Suppressor macrophage treated with lipopolysaccharide for 1 hour (primary cell): ENCODE data around the gene MMP14.
"Not testable (repeated sequence)": the region's sequence is repeated elsewhere in the genome, so short reads cannot be mapped to it uniquely, and the experiment has no call there.

ENCODE experiments used
- DNase-seq, 3 donors: peaks; one replicate each; pipeline ENCODE4 v3.0.0-alpha.2; 2020 to 2022

MMP14 gene

GRCh38 chr14:22814941-22815713 lies 21.3 kb upstream of the MMP14 start, which contains the start of gene SLC7A7:
Gene SLC7A7, minus strand, starts transcription at chr14:22815435. Its CDS starts 2,037 bp downstream, at chr14:22813398.
- DNase-seq, result peak in 2 of 3 donors; percentile 27 to 41

- DNase-seq, result peak in 2 of 3 donors; percentile 50 to 65
Measured at GRCh38 chr14:22819151-22819988, 17.0 kb upstream of the MMP14 start.

- no peak for DNase-seq
Measured at GRCh38 chr14:22820731-22821130, 15.7 kb upstream of the MMP14 start.

- no peak for DNase-seq
Measured at GRCh38 chr14:22821193-22822015, 15.0 kb upstream of the MMP14 start.

- no peak for DNase-seq
Measured at GRCh38 chr14:22822016-22822570, 14.3 kb upstream of the MMP14 start.

- peak; percentile 84 to 89 (median 84) for DNase-seq
Measured at GRCh38 chr14:22822571-22823098, 13.8 kb upstream of the MMP14 start.

- no peak for DNase-seq
Measured at GRCh38 chr14:22824711-22825359, 11.6 kb upstream of the MMP14 start.

GRCh38 chr14:22829076-22829660 lies 7.2 kb upstream of the MMP14 start:
- not testable (repeated sequence) for DNase-seq

GRCh38 chr14:22829661-22830442 lies 6.5 kb upstream of the MMP14 start, which contains the start of gene MRPL52:
Gene MRPL52, plus strand, starts transcription at chr14:22829887. Its CDS starts 26 bp downstream, at chr14:22829913.
- DNase-seq, result peak; percentile 94 to 95 (median 95)

GRCh38 chr14:22830443-22831010 lies 5.9 kb upstream of the MMP14 start:
- DNase-seq, result no peak

GRCh38 chr14:22835505-22835904 lies 880 bp upstream of the MMP14 start:
- DNase-seq, result no peak

- DNase-seq, result peak; percentile 67 to 82 (median 73)
Measured at GRCh38 chr14:22837114-22837749, 847 bp downstream of the MMP14 start.

- DNase-seq, result peak in 1 of 3 donors; percentile 42
Measured at GRCh38 chr14:22837750-22838538, 1.6 kb downstream of the MMP14 start.

GRCh38 chr14:22838631-22839041 lies 2.3 kb downstream of the MMP14 start:
- DNase-seq, result peak in 1 of 3 donors; percentile 49

GRCh38 chr14:22839159-22839779 lies 2.9 kb downstream of the MMP14 start:
- peak in 1 of 3 donors; percentile 35 for DNase-seq

- no peak for DNase-seq
Measured at GRCh38 chr14:22841311-22841710, 4.9 kb downstream of the MMP14 start.

- DNase-seq, result no peak
Measured at GRCh38 chr14:22841769-22842168, 5.4 kb downstream of the MMP14 start.
